OCI-M2 (cell line): Measurements from ENCODE around the gene SFSWAP.
"Not testable (repeated sequence)": the region's sequence is repeated elsewhere in the genome, so short reads cannot be mapped to it uniquely, and the experiment has no call there.

Source experiments
- DNase-seq: peaks from one replicate; lab custom pipeline; 2025; ENCODE audit not compliant: unreplicated experiment; lab: John Stamatoyannopoulos, UW

Gene SFSWAP

DNA sequence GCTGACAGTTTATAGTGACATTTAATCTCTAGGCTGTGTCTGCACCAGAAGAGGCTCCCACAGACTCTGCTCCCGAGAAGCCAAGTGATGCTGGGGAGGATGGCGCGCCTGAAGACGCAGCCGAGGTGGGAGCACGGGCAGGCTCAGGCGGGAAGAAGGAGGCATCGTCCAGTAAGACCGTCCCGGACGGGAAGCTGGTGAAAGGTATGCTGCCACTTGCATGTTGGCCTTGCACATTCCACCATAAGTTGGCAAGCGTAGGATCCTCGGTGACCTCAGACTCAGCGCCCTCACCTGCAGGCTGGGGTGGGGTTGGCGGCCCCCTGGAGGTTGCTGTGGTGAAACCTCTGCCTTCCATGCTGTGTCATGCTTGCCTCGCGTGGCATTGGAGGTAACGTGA, 45.6 kb downstream of the SFSWAP start:
- no peak for DNase-seq

DNA sequence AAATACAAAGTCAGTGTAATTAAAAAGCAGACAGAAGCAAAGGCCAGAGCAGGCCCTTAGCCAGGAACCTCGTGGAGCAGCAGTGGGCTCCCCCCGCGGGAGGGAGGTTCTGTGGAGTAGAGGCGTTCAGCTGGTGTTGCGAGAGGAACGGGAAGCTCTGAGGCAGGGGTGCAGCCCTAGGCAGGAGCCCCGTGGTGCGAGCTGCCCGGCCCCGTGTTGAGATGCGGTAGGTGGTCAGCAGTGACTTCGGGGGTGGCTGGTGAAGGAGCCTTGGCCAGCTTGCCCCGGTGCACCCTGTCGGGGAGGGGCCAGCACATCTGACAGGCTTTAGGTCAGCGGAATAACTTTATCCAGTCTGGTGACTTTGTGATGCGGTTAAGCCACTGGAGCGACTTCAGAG, 46.2 kb downstream of the SFSWAP start:
- no peak for DNase-seq

DNA sequence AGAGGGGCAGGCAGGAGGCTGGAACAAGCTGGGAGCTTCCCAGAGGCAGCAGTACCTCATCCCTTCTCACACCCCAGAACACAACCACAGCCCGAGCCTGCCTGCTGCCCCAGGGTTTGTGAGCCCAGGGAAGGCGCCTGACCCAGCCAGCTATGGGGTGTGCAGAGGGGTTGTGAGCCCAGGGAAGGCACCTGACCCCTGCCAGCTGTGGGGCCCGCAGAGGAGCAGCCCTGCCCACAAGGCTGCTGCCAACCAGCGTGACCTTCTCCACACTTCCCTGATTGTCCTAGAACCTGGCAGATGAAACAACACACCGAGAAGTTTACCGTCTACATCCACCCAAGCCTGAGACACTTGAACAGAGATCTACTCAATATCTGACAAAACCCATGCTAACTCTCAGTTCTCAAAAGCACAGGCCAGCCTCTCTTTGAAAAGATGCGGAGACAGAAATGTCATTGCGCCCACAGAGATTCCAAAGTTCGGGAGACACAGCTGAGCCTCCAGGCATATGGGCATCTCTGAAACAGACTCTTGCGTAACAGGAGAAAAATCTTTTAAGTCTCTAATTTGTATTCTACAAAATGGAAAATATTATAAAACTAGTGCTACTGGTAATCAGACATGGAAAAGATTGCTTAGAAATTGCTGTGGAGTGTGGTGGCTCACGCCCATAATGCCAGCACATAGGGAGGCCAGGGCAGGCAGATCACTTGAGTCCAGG, 47.3 kb downstream of the SFSWAP start:
- no peak for DNase-seq

DNA sequence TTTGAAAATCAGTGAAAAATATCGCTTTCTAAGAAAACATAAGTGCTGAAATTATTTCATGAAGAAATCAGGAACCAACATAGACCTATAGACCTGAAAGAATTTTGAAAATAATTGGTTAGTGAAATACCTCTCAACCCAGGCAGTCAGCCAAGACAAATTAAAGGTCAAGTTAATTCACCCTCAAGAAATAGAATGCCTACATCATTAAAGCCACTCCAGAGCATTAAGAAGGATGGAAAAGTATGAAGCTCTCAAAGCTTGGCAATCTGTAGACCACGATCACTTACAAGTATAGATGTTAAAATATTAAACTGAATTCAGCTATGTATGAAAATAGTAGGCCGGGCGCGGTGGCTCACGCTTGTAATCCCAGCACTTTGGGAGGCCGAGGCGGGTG, 48.3 kb downstream of the SFSWAP start:
- DNase-seq = no peak

DNA sequence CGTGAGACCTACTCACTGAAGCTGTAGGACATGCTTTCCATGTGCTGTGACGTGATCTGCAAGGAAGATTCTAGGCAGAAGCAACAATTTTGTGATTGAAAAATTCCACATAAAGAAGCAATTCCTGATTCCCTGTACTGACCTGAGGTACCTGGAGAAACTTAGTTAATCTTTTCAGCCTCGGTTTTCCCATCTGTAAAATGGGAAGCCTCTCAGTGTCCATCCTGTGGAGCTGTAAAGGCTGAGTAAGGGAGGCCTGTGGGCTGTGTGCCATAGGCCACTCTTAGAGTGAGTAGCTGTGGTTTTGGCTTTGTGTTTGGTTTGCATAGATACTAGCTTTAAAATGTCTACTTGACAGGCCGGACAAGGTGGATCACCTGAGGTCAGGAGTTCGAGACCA, 50.7 kb downstream of the SFSWAP start:
- no peak for DNase-seq

DNA sequence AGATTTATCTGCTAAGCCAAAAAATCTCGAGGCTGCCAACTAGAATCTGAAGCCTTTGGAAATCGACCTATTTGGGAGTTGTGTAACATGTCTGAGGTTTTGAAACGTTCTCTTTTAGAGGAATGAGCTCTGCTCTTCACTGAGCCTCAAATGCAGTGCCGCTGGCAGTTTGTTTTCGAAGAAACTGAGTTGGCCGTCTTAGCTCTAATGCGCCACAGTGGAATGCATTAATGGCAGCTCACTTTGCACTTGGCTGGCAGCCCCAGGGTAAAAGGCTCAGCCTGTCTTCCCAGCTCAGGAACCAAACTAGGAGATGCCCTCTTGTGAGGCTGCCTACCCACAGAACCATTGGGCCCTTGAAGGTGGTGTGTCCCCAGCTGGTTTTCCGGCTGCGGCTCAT, 53.8 kb downstream of the SFSWAP start:
- DNase-seq = no peak

DNA sequence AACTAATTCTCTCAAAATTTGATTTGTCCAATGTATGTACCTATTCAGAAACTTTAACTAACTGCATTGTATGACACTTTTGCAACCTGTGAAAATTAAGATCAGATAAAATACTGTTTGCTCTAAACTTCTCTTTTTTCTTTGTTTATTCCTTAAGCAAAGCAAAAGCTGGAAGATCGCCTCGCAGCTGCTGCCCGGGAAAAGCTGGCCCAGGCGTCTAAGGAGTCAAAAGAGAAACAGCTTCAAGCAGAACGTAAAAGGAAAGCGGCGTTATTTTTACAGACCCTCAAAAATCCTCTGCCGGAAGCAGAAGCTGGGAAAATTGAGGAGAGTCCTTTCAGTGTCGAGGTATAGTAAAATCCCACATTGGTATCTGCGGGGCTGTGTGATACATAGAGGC, 55.1 kb downstream of the SFSWAP start:
- DNase-seq = no peak

DNA sequence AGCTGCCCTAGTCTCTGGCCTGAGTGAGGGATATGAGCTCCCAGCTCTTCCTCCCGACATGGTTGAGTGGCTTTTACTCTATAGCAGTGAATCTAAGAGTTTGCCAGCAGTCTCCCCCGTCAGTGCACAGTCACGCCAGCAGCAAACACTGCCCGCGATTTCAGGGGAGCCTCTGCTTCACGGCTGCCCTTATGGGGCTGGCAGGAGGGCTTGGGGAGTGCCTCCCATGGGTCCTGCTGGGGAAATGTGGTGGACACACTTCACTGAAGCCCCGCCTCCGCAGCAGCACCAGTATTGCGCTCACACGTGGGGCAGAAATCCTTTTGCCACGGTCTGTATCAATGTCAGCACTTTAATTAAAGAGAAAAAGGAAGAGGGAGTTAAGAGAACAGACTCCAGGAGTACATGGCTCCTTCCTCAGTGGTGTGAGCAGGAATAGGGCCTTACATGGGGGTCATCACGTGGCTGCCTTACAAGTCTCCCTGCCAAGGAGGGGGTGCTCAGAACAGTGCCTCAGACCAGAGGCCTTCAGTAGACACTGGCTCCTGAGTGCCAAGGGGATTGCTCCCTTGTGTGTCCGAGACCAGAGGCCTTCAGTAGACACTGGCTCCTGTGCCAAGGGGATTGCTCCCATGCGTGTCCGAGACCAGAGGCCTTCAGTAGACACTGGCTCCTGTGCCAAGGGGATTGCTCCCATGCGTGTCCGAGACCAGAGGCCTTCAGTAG, 55.7 kb downstream of the SFSWAP start:
- no peak for DNase-seq

DNA sequence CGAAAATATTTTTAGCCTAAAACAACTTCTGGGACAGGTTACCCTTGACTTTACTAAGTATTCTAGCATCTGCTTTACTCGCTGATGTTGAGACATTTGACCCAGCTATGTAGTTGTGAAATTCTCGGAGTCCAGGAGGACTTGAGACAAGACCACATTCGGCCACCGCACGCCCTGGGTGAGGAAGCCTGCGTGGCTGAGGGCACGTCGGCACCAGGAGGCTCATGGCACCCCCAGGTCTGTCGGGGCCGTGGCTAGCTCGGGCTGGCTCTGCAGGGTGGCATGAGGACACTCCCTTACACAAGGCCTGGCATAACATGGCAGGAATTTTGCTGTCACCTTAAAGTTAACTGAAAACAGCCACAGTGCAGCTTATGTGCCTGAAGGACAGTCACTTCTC, 59.2 kb downstream of the SFSWAP start:
- DNase-seq = no peak

DNA sequence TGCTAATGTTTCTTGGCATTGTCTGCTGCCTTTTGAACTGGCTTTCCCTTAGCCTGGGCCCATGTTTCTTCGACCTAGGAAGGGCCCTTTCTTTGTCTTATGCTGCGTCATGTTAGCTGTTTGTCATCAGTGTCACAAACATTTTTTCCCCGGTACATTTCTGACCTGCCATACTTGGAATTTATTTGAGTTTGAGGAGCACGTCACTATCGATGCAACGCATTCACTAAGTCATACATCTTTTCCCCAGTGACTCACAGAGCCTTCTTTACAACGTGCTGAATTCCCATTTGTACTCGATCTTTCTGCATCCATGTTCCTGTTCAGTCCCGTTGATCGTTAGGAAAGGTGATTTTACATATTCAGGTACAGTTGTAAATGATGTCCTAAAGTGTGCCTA, 61.1 kb downstream of the SFSWAP start:
- DNase-seq = no peak

DNA sequence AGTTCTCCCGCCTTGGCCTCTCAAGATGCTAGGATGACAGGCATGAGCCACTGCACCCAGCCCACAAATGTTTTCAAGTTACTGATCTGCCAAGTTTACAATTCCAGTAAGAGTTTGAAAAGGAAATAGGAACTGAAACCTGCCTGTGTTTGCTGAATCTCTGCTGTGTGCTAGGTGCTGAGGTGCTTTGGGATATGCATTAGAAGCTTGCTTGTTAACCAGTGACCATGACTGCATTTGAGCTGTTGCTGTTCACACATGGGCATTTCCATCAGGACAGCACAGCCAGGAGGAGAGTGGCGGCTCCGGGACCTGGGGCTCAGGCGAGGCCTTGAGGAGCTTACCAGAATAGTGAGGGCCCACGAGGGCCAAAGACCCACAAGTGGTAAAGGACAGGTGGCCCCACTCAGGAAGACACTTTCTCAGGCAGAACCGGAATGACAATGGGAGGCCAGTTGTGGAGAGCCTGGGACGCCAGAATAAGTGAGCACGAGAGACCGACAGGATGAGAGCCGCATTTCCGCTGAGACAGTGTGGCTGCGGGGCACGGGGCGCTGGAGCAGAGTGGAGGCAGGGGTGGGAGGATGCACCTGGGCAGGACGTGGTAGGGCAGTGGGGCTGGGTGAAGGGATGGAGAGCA, 62.8 kb downstream of the SFSWAP start:
- DNase-seq = no peak

DNA sequence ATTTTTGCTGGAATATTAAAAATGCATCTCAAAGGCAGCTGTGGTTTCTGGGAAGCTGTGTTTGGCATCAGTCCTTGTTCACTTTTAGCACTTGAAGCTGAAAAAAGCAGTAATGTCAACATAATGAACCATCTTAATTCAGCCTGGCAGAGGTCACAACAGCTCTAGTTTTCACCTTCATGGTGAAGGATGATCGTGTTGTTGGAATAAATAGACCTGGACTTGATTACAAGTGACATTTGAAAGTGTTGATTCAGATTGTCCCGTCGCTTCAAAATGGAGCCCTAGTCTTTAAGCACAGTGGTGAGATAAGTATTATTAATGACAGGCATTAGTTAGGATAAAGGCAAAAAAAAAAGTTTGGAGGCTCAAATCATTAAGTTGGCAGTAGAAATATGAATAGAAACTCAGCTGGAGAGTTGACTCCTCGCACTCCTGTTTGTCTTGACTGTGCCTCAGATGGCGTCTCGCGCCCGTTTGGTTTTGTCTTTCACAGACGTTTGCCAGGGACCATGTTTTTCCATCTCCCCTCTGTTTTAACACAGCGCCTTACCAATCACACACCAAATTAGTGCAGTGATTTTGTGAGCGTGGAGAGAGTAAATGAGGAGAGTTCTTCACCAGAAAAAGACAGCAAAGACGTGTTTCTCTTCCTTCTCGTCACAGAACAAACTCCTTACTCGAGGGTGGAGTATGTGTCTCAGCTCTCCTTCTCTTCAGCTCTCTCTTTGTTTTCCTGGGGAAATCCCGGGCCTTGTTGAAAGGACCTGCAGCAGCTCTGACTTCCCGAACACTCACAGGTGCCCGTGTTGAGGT, 63.9 kb downstream of the SFSWAP start:
- no peak for DNase-seq

DNA sequence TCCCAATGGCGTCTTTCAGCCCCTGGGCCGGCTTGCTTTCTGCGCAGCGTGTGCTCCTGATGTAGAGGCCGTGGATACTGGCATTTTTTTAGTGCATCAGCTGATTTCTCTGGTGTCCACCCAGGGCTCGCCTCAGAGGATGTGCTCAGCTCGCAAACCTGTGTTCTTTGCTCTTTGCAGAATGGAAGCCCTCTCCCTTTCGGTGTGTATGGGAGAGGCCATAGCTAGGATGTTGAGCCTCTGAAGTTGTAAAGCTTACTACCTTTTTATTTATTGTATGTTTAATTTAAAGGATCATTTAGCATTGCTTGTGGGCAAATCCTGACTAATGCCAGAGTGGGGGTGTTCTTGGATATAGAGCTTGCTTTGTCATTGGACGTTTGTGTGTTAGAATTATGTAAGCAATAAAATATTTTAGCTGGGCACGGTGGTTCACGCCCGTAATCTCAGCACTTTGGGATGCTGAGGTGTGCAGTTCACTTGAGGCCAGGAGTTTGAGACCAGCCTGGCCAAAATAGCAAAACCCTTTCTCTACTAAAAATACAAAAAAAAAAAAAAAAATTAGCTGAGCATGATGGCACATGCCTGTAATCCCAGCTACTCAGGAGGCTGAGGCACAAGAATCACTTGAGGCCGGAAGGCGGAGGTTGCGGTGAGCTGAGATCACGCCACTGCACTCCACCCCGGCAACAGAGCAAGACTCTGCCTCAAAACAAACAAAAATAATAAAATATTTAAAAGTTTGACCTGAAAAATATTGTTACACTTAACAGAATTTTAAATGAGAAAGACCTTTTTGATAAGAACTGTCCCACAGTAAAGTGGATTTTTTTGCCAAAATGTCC, 64.7 kb downstream of the SFSWAP start:
- no peak for DNase-seq

DNA sequence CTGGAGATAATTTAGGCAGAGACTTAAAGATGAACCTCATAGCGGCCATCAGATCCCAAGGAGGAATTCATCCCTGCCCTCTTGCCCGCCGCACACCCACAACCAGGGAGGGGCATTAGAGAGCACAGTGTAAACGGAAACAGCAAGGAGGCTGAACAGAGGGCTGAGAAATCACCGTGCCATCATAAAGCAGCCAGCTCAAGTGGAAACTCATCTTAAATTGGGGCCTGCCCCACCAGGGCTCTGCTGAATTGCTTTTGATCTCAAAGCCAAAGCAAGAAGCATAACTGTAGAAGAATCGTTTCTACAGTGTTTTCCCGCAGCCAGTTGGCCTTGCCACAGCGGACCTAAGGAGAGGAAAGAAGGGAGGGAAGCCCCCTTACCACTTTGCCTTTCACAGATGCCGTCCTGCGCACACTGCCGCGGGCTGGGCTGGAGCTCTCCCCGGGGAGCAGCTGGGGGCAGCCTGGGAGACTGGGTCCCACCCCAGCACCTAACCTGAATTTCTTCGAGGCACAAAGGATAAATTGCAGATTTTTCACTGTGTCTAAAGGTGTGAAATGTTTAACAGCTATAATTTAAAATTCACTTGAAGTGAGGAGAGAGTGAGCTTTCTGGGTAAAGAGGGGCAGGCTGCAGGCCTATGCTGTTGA, 65.5 kb downstream of the SFSWAP start:
- no peak for DNase-seq

DNA sequence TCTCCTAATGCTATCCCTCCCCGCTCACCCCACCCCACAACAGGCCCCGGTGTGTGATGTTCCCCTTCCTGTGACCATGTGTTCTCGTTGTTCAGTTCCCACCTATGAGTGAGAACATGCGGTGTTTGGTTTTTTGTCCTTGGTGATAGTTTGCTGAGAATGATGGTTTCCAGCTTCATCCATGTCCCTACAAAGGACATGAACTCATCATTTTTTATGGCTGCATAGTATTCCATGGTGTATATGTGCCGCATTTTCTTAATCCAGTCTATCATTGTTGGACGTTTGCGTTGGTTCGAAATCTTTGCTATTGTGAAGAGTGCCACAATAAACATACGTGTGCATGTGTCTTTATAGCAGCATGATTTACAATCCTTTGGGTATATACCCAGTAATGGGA, 66.4 kb downstream of the SFSWAP start:
- not testable (repeated sequence) for DNase-seq

DNA sequence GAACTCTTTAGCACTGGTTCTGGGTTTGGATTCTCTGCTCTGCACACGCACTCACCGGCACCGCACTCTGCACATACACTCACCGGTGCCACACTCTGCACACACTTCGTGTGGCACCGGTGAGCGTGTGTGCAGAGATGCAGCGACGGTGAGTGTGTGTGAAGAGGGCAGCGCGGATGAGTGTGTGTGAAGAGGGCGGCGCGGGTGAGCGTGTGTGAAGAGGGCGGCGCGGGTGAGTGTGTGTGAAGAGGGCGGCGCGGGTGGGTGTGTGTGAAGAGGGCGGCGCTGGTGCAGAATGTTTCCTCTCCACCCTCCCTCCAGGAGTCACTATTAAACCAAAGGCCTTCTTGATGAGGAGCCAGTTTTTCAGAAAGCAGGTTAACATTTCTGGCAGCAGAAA, 68.1 kb downstream of the SFSWAP start:
- DNase-seq = no peak

DNA sequence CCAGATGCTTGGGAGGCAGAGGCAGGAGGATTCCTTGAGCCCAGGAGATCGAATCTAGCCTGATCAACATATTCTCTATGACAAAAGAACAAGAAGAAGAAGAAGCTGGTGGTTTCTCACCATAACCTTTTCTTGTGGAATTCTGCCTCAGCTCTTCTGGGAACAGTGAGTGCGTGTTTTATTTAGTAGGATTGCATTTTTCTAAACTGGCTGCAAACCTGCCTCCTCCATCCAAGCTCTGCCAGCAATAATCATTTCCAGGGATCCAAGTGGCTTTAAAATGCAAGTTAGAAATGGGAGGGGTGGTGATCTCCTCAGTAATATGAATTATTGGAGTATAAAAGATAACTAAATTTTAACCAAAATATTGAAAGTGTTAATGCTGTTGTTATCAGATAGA, 71.2 kb downstream of the SFSWAP start:
- DNase-seq = no peak

DNA sequence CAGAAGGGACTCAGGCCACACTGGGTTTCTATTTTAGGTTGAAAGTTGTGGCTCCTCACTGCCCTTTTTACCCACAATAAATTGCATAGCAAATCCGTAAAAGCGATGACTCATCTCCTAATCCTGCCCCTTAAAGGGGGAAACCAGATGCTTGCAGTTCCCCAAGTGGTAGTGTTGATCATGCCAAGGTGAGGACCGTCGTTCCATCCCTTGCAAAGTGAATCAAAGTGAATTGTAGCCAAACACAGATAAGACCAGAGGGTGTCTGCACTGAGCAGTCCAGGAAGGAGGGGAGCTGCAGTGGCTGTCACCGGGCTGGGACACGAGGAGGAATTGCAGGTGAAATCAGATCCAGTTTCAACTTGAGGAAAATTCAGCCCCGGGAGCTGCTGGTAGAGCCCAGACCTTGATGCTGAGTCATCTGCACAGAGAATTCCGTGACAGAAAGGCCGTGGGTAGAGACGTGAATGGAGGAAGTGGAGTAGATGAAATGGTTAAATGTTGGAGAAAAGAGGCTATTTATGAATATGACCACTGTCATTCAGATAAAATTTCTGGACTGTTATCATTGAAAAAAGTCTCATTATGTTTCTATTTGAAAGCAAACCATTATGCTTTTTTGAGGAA, 73.1 kb downstream of the SFSWAP start:
- DNase-seq = no peak

DNA sequence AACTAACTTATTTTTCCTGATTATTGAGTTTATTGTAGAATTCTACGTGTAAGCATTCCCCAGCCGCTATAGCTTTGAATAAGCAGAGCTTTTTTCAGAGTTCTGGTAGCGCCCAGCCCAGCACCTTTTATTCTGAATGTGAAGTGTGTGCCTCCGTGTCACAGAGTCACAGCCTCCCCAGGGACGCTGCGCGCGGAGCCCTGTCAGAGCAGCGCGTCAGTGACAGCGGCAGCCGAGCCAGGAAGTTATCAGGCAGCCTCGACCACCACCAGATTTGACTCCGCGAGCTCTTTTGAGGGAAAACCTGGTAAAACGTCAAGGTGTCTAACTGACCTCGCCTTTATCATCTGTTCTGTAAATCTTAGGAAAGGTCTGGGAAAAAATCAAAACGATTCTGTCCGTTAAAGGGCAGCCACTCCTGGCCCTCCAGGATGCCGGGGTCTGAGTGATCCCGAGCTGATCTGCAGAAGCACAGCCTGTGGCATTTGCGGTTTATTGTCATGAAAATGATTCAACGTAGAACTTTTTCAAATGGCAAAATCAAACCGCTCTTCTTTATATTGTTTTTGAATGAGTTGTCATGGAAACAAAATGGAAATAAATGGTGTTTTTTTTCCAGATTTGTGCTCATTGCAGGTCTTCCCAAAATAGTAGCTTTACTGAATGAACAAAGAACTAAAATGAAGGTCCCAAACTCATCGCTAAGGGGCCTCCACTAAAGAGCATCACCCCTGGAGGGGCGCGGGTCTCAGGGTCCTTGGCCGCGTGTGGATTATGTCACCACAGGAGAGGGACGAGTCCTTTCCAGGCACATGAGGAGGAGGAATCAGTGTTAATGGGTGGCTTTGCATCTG, 74.2 kb downstream of the SFSWAP start:
- no peak for DNase-seq
